HUES64 (cell line): ENCODE results near the gene ARPC2.

Source experiments
- H3K27ac ChIP-seq: 2 replicates; pipeline ENCODE4 v1.7.0; 2013; ENCODE audit warnings: low read depth, low read length, inconsistent platforms
- H3K27me3 ChIP-seq: 2 replicates; pipeline ENCODE4 v1.6.1; 2013; ENCODE audit warnings: mild to moderate bottlenecking, low read length; ENCODE audit not compliant: insufficient read depth
- H3K36me3 ChIP-seq: 2 replicates; pipeline ENCODE4 v1.6.1; 2013; ENCODE audit warnings: mild to moderate bottlenecking, low read length; ENCODE audit not compliant: insufficient read depth
- H3K4me1 ChIP-seq: 2 replicates; pipeline ENCODE4 v1.6.1; 2013; ENCODE audit warnings: mild to moderate bottlenecking, low read length, moderate library complexity; ENCODE audit not compliant: insufficient read depth
- H3K4me3 ChIP-seq: 2 replicates; pipeline ENCODE4 v1.5.1; 2013; ENCODE audit warnings: mild to moderate bottlenecking, low read length, moderate library complexity
- H3K9ac ChIP-seq: 2 replicates; pipeline ENCODE4 v1.6.1; 2013; ENCODE audit warnings: mild to moderate bottlenecking, low read depth, low read length
- H3K9me3 ChIP-seq: 2 replicates; pipeline ENCODE4 v1.6.1; 2013; ENCODE audit warnings: low read depth, low read length; ENCODE audit not compliant: insufficient read depth
- WGBS: fragments of 150-250, 120-280 bp; methylation state at CpG from one replicate; pipeline ENCODE4 v1.1.7; 2013; ENCODE audit warnings: missing lambda C conversion rate; 5-methylcytosine and 5-hydroxymethylcytosine counted together

The ARPC2 gene

DNA sequence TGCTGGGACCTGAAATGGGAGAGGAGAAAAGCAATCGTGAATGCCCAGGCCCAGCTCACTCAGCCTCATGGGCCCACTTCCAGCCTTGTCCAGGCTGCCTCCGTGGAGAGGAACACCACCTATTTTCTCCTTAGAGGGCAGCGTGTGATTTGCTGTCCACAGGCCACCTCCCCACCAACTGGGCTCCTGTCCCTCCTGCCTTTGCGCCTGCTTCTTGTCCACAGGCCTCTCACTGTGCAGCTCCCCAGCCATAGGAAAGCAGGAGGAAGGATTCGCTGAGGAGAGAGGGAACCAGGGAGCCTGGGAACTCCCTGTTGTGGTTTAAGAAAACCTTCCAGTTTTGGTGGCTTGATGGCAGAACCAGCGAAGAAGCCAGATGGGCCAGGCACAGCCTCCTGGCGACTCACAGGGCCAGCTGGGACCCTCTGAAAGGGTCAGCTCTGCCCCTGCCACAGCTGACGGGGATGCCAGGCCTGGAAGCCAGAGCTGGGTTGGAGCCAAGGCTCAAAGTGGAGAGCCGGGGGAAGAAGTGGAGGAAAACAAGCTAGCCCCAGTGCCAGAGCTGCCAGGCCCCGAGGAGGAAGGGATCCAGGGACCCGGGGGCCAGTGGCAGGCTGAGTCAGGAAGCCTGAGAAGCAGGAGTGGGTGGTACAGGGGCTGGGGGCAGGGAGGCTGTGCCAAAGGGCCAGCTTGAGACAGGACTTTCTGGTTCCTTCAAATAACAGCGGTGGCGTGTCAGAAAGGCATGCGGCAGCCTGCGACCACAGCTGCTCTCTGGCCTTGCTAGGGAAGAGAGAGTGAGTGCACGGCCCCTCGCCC is 65.4 kb downstream of the ARPC2 start:
- 93% methylated on average over 16 of the region's 17 CpGs for WGBS
- no peak overlapping the region for H3K9ac ChIP-seq
- H3K9me3 ChIP-seq, result no peaks in the 10 kb centered on the region
- H3K36me3 ChIP-seq, result peaks cover 16% of the 10 kb centered on the region
- peaks cover 9% of the 10 kb centered on the region; the same call in 1 of the 2 replicates for H3K4me1 ChIP-seq
- no peaks in the 10 kb centered on the region for H3K27me3 ChIP-seq
- H3K4me3 ChIP-seq, result no peak overlapping the region
- H3K27ac ChIP-seq, result no peak overlapping the region

- Histone ChIP-seq H3K4me3 (no peak overlapping the region), H3K4me1 (peaks cover 9% of the 10 kb centered on the region; the same call in 1 of the 2 replicates), H3K27ac (no peak overlapping the region), H3K9ac (no peak overlapping the region), H3K27me3 (no peaks in the 10 kb centered on the region), H3K9me3 (no peaks in the 10 kb centered on the region), H3K36me3 (peaks cover 7% of the 10 kb centered on the region; the same call in 1 of the 2 replicates)
- 89% methylated on average over 16 of the region's 16 CpGs for WGBS
Observed at GRCh38 chr2:218284106-218284811, 67.3 kb downstream of the ARPC2 start.

GRCh38 chr2:218285604-218286003 is 68.6 kb downstream of the ARPC2 start:
- Histone ChIP-seq H3K4me1 (peaks cover 9% of the 10 kb centered on the region; the same call in 1 of the 2 replicates), H3K9me3 (no peaks in the 10 kb centered on the region), H3K27ac (no peak overlapping the region), H3K9ac (no peak overlapping the region), H3K36me3 (no peaks in the 10 kb centered on the region), H3K4me3 (no peak overlapping the region), H3K27me3 (no peaks in the 10 kb centered on the region)
- WGBS, result 95% methylated on average over 6 of the region's 6 CpGs

DNA sequence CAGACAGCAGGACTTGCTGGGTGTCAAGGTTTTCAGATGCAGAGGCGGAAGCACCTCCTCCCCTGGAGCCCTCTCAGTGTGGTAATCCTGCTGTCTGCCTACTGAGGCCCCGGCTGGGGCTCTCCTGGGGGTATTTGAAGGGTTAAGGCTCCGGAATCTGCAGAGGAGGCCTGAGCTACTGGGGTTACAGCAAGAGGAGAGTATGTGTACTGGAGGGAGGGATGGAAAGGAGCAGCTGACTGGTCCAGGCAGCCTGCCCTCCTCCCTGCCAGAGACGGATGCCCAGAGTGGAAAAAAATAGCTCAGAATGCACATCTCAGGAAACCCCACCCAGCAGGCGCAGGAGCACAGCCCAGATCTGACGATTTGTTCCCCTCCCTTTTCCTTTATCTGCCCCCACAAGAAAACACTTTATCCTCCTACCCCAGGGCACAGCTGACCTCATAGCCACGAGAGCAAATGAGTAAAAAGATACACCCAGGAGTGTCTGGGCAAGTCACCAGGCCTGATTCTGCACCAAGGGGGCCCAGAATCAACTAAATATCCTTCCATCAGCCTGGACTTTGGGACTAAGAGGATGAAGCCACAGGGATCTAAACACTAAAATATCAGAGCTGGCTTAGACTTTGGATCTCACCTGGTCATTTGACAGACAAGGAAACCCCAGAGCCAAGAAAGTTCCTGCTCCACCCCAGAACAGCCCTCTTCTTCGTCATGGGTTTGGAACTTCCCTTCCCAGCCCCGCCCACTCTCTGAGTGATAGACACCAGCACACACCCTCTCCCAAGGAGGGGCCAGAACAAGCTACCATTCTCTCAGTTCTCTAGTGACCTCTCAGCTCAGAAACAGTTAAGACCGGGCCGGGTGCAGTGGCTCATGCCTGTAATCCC is 69.8 kb downstream of the ARPC2 start:
- Histone ChIP-seq H3K27me3 (no peaks in the 10 kb centered on the region), H3K9me3 (no peaks in the 10 kb centered on the region), H3K27ac (peak overlapping the region; percentile 21; the same call in 1 of the 2 replicates), H3K36me3 (no peaks in the 10 kb centered on the region), H3K9ac (no peak overlapping the region), H3K4me1 (peaks cover 9% of the 10 kb centered on the region; the same call in 1 of the 2 replicates), H3K4me3 (no peak overlapping the region)
- 41% methylated on average over 11 of the region's 11 CpGs for whole genome bisulfite sequencing

- no peak overlapping the region for H3K27ac ChIP-seq
- H3K4me1 ChIP-seq, result peaks cover 23% of the 10 kb centered on the region
- WGBS, result 85% methylated on average over 5 of the region's 6 CpGs
Observed at GRCh38 chr2:218289639-218290315, 72.8 kb downstream of the ARPC2 start.

GRCh38 chr2:218290316-218291261 is 73.6 kb downstream of the ARPC2 start:
- H3K9ac ChIP-seq, result no peak overlapping the region
- H3K4me3 ChIP-seq, result 0 out of 2 replicates have a peak overlapping the region, but pooled peaks have one; percentile 1
- no peak overlapping the region for H3K27ac ChIP-seq
- H3K36me3 ChIP-seq, result no peaks in the 10 kb centered on the region
- H3K4me1 ChIP-seq, result peaks cover 28% of the 10 kb centered on the region
- 81% methylated on average over 12 of the region's 12 CpGs for WGBS
- no peaks in the 10 kb centered on the region for H3K9me3 ChIP-seq
- H3K27me3 ChIP-seq, result no peaks in the 10 kb centered on the region

More at GRCh38 chr2:218289639-218290315, 72.8 kb downstream of the ARPC2 start:
- no peak overlapping the region for H3K9ac ChIP-seq
- H3K36me3 ChIP-seq, result no peaks in the 10 kb centered on the region
- no peak overlapping the region for H3K4me3 ChIP-seq
- H3K27me3 ChIP-seq, result no peaks in the 10 kb centered on the region
- H3K9me3 ChIP-seq, result no peaks in the 10 kb centered on the region

GRCh38 chr2:218291318-218292047 is 74.5 kb downstream of the ARPC2 start:
- H3K4me3 ChIP-seq, result peak overlapping the region; percentile 69
- no peak overlapping the region for H3K27ac ChIP-seq
- 0 out of 2 replicates have a peak overlapping the region, but pooled peaks have one; percentile 73 for H3K9ac ChIP-seq
- H3K9me3 ChIP-seq, result no peaks in the 10 kb centered on the region
- peaks cover 24% of the 10 kb centered on the region for H3K4me1 ChIP-seq
- no peaks in the 10 kb centered on the region for H3K36me3 ChIP-seq
- H3K27me3 ChIP-seq, result no peaks in the 10 kb centered on the region
- WGBS, result 80% methylated on average over 12 of the region's 12 CpGs

GRCh38 chr2:218292048-218293014 is 75.3 kb downstream of the ARPC2 start, which contains the start of gene TMBIM1:
TMBIM1 (minus strand) TSS chr2:218292503; CDS start chr2:218282141, 10,362 bp downstream.
- 13% methylated on average over 61 of the region's 63 CpGs for WGBS
- Histone ChIP-seq H3K9me3 (no peaks in the 10 kb centered on the region), H3K4me3 (peak within 1 kb of the TSS; percentile 69), H3K27ac (no peak within 1 kb of the TSS), H3K4me1 (peaks cover 19% of the 10 kb centered on the region), H3K9ac (peak within 1 kb of the TSS; percentile 73), H3K36me3 (no peaks in the 10 kb centered on the region), H3K27me3 (no peaks in the 10 kb centered on the region)
